NCI-H1417 (cell line): Measurements from ENCODE around the gene LY6G5B.

Experiments
- DNase-seq, 3 experiments: peaks; one replicate each; lab custom pipeline; 2025; lab: John Stamatoyannopoulos, UW

LY6G5B gene

GRCh38 chr6:31669676-31670075 lies at the start of gene LY6G5B:
LY6G5B (plus strand) TSS chr6:31669976; CDS start chr6:31670951, 975 bp downstream.
- no peak for DNase-seq

GRCh38 chr6:31620586-31621319 lies 49.0 kb upstream of the LY6G5B start, which contains the start of gene PRRC2A:
PRRC2A (plus strand) TSS chr6:31620715; CDS start chr6:31622790, 2,075 bp downstream.
- peak; percentile 91 to 100 (median 99) for DNase-seq

GRCh38 chr6:31621320-31621939 lies 48.3 kb upstream of the LY6G5B start:
- peak in 1 of 3 experiments; percentile 56 for DNase-seq

- DNase-seq = no peak
Measured at GRCh38 chr6:31621991-31622390, 47.8 kb upstream of the LY6G5B start.

- DNase-seq = no peak
Measured at GRCh38 chr6:31622684-31623091, 47.1 kb upstream of the LY6G5B start.

GRCh38 chr6:31624070-31624469 lies 45.7 kb upstream of the LY6G5B start:
- DNase-seq = no peak

GRCh38 chr6:31626952-31627351 lies 42.8 kb upstream of the LY6G5B start:
- no peak for DNase-seq

- DNase-seq = no peak
Measured at GRCh38 chr6:31627690-31628287, 42.0 kb upstream of the LY6G5B start.

- DNase-seq = no peak
Measured at GRCh38 chr6:31629014-31629413, 40.8 kb upstream of the LY6G5B start.

GRCh38 chr6:31630177-31630934 lies 39.4 kb upstream of the LY6G5B start:
- DNase-seq = no peak

GRCh38 chr6:31631209-31631608 lies 38.6 kb upstream of the LY6G5B start:
- no peak for DNase-seq

GRCh38 chr6:31631681-31632278 lies 38.0 kb upstream of the LY6G5B start:
- no peak for DNase-seq

GRCh38 chr6:31632279-31632946 lies 37.4 kb upstream of the LY6G5B start:
- DNase-seq = no peak

GRCh38 chr6:31633447-31633846 lies 36.3 kb upstream of the LY6G5B start:
- no peak for DNase-seq

- no peak for DNase-seq
Measured at GRCh38 chr6:31634131-31634530, 35.6 kb upstream of the LY6G5B start.

- no peak for DNase-seq
Measured at GRCh38 chr6:31634969-31635575, 34.7 kb upstream of the LY6G5B start.

GRCh38 chr6:31636698-31637596 lies 32.8 kb upstream of the LY6G5B start:
- DNase-seq = no peak

GRCh38 chr6:31639043-31639442 lies 30.7 kb upstream of the LY6G5B start:
- no peak for DNase-seq

GRCh38 chr6:31639449-31639861 lies 30.3 kb upstream of the LY6G5B start:
- DNase-seq = no peak

GRCh38 chr6:31640612-31641011 lies 29.2 kb upstream of the LY6G5B start:
- no peak for DNase-seq
